COLO829 (cell line): Measurements from ENCODE around the gene SETDB2.
"Not testable (repeated sequence)": the region's sequence is repeated elsewhere in the genome, so short reads cannot be mapped to it uniquely, and the experiment has no call there.

ENCODE experiments used
- DNase-seq: peaks from one replicate; pipeline ENCODE4 v3.0.0; 2012; ENCODE audit warnings: low spot score

SETDB2 gene

DNA sequence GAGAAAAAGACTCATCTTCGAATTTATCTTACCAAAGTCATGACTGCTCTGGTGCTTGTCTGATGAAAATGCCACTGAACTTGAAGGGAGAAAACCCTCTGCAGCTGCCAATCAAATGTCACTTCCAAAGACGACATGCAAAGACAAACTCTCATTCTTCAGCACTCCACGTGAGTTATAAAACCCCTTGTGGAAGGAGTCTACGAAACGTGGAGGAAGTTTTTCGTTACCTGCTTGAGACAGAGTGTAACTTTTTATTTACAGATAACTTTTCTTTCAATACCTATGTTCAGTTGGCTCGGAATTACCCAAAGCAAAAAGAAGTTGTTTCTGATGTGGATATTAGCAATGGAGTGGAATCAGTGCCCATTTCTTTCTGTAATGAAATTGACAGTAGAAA lies 32.5 kb downstream of the SETDB2 start:
- no peak for DNase-seq

DNA sequence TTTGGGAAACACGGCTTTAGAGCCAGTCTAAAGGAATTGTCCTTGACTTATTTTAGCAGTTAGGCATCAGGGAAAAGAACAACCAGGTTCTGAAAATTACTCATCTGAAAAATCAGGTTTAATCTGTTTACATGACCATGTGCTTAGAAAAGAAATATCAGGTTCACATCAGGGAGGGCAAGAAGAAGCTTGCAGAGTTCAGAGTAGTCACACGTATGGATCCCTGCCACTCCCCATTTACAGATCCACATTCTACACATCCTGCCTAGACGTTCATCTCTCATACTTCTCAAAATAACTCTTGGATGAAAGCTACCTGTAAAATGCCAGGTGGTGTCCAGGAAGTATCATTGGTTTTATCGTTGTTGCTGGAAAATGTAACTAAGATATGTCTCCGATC lies 37.7 kb downstream of the SETDB2 start:
- DNase-seq, result no peak

DNA sequence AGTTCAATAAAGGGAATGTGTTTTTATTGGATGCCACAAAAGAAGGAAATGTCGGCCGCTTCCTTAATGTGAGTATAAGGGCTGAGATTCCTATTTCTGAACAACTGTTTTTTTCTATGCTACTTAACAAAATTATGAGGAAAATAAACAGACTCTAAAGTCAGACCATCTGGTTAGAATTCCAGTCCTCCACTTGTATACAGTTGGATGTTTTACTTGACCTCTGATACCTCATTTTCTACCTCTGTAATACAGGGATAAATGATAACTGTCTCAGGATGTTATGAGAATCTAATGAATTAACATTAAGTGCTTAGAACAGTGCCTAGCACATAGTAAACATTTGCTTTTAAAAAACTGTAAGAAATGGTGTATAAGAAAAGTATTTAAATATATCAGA lies 44.5 kb downstream of the SETDB2 start:
- no peak for DNase-seq

DNA sequence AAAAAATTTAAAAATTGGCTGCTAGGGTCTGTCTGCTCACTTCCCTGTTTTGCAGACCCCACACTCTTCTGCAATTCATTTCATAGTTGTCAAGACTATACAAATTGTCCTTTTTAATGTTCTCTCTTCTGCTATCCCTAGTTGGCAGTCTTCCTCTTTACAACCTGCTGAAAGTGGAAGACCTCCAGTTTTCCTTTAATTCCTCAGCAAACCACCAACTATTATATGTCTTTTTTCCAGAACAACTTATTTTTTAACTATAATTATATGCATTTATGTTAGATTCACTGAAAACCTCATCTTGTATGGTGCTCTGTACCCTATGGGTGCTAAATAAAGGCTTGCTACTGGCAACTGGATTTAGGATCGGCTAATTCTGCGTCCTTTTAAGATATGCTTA lies 50.6 kb downstream of the SETDB2 start:
- no peak for DNase-seq

DNA sequence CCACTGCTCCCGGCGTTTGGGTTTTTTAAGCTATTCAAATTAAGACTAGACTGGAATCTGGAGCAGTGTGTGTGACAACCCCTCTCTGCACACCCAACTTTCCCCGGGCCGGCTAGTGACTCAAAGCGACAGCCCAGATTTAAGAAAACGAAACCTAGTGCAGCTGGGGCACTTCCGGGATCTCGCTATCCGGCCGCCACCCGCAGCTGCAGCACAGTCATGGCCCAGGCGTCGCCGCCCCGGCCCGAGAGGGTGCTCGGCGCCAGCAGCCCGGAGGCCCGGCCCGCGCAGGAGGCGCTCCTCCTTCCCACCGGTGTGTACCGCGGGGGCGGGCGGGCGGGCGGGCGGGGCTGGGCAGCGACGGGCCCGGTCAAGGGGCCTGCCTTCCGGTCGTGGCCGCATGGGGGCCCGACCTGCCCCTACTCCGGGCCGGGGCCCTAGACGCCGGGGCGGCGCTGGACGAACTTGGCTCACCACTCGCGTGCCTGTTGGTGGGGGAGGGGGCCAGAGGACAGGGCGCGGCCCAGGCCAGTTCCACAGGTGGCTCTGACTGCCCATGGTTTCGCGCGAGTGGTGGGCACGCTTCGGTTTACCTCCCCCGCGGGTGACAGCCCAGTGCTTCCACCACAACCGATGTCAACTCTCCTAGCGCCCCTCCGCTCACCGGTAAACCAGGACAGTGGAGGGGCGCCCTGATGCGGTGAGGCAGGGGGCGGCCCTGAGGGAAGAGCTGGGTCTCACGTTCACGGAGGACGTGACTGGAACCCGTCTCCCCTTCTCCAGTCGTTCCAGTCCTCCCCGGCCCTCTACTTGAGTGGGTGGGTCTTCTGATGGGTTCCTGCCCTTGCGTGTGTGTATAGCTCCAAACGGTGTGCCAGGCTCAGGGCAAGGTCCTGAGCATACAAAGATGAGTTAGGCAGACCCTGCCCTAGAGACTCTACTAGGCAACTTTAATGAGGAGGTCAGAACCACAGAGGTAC lies 52.0 kb downstream of the SETDB2 start, which contains the start of gene PHF11:
Gene PHF11, plus strand, starts transcription at position 171 of the 980 bp plus-strand sequence. Its CDS starts 49 bp downstream, at position 220.
- DNase-seq, result no peak

DNA sequence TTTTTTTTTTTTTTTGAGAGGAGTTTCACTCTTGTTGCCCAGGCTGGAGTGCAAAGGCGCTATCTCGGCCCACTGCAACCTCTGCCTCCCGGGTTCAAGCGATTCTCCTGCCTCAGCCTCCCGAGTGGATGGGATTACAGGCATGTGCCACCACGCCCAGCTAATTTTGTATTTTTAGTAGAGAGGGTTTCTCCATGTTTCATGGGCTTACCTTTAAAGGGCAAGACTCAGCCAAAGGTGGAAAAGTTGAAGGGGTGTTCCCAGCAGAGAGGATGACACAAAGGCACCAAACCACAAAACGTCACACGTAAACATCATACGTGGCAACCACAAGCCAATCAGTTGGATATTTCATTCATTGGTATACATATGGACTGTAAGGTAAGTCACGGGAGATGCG lies 52.8 kb downstream of the SETDB2 start:
- DNase-seq, result not testable (repeated sequence)

DNA sequence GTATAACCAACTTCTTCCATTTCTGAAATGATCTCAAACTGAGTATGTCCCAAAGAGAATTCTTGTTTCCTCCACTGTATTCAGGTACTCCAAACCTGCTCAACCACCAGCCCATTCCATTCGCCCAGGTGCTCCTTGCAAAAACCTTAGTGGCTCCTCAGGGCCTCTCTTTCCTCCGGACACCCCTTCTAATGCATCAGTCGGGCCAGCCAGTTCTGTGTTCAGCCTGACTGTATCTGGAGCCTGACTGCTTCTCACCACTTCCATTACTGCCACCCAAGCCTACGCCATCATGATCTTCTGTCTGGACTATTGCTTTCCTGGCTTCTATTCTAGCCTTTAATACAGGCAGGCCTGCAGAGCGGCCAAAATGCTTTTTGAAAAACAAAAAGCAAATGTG lies 53.2 kb downstream of the SETDB2 start:
- no peak for DNase-seq

DNA sequence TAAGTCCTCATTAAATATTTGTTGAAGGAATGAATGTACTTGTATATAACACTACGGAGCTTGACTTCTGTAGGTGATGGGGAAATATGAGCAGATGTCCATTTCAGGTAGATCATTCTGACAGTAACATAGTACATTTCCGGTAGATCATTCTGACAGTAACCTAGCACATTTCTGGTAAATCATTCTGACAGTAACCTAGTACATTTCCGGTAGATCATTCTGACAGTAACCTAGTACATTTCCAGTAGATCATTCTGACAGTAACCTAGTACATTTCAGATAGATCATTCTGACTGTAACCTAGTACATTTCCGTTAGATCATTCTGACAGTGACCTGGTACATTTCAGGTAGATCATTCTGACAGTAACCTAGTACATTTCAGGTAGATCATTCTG lies 54.1 kb downstream of the SETDB2 start:
- DNase-seq, result no peak

DNA sequence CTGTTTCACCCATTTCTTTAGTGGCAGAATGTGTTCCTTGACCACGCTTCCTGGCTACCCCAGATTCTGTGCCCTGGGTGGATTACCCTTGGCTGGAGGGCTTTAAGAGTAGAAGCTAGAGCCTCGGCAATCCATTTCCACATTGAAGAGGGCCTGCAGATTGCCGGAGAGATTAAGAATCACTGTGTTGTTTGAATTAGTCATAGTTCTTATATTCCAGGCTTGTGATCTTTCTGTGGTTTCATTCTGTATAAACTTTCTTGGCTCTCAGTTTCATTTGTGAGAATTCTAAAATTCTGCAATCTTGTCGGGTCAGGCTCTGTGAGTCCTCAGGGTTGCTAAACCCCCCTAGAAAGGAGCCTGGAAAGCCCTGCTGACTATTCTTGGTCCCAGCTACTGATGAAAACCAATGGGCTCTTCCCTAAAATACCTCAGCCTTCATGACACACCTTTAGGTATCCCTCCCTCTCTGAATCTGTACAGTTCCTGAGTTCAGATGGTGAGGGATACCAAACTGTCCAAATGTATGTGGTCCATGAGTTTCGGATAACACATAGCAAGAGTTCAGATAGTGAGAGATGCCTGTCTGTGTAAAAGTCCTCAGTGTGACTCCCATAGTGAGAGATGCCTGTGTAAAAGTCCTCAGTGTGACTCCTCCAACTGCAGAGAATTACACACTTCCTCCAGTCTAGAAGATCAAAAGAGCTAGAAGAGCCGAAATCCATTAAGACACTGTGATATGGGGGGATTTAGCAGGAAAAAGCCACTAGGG lies 56.0 kb downstream of the SETDB2 start:
- DNase-seq, result peak; percentile 62

DNA sequence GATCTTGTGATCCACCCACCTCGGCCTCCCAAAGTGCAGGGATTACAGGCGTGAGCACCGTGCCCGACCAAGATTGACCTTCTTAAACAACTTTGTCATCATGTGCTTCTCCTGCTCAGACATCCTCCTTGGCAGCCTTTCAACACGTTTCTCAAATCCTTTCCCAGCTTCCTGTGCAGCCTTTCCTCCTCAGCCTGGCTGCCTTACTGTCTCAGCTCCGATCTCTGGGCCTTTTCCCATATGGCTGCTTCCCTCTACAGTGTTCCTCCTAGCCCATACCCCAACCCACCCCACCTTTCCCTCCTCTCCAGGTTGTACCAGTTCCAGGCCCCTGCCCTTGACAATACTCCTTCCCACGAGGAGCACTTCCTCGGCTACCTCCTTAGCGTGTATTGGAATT lies 58.9 kb downstream of the SETDB2 start:
- no peak for DNase-seq

DNA sequence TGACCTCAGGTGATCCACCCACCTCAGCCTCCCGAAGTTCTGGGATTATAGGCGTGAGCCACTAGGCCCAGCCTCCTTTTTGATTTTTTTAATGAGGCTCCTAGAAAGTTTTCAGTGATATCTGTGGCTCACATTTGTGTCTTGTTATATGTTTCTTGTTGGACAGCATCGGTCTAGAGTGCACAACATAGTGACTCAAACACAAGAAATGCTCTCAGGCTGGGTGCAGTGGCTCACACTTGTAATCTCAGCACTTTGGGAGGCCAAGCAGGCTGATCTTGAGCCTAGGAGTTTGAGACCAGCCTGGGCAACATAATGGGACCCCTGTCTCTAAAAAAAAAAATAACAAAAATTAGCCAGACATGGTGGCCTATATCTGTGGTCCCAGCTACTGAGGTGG lies 59.9 kb downstream of the SETDB2 start:
- DNase-seq, result no peak

DNA sequence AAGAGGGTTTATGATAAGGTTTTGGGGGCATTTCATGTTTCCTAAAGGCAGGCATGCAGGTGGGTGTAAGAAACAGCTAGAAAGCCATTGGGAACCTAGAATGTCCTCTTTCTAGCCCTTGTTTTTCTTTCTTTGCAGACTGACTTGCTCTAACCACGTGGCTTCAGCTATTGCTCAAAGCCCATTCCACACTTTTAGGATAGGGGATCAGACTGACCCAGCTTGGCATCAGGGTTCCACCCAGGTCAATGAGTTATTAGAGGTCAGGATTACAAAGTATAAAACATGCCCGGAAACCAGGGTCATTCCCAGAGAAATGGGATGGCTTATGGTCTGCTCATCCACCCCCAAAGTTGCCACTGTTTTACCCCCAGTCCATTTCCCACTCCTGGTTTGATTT lies 68.5 kb downstream of the SETDB2 start:
- DNase-seq, result no peak

DNA sequence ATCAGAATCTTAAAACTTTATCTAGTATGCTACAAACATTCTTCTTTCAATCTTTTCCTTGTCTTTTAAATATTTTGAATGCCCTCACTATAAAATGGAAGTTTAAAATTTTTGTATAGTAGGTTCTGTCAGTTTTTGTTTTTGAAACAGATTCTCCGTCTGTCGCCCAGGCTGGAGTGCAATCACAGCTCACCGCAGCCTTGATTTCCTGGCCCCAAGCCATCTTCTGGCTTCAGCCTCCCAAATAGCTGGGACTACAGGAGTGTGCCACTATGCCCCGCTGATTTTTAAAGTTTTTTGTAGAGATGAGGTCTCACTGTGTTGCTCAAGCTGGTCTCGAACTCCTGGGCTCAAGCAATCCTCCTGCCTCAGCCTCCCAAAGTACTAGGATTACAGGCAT lies 72.4 kb downstream of the SETDB2 start:
- no peak for DNase-seq

DNA sequence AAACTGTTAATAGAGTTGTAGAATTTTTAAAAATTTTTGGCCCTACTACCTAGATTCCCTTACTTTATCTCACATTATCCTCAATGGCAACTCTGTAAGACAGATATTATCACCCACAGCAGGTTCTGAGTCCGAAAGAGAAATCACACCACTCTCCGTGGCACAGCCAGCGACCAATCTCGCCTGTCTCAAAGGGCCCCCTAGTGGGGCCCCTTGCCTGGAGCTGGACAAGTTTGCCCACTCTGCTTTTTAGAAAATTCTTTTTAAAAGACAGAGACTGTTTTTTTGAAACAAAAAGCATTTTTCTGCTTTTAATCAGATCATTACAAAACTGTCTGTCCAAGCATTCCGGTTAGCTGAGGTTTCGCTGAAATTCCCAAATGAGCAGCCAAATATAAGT lies 73.4 kb downstream of the SETDB2 start:
- DNase-seq, result no peak

DNA sequence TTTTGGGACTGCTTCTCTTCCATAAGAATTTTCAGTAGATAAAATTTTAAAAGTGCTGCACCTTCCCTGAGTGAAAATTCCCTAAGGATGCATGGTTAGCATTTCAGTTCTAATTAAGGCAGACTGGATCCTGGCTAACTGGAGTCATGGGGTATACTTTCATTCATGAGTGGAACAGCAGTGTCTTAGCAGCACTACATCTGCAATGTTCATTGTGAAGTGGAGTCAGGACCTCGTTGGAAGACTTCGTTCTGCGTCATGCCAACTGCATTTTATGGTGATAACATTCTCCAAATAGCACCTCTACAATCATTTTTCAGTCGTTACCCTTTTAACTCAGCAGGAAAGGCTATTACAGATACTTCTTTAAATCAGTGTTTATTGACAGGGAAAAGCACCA lies 77.2 kb downstream of the SETDB2 start:
- DNase-seq, result no peak

DNA sequence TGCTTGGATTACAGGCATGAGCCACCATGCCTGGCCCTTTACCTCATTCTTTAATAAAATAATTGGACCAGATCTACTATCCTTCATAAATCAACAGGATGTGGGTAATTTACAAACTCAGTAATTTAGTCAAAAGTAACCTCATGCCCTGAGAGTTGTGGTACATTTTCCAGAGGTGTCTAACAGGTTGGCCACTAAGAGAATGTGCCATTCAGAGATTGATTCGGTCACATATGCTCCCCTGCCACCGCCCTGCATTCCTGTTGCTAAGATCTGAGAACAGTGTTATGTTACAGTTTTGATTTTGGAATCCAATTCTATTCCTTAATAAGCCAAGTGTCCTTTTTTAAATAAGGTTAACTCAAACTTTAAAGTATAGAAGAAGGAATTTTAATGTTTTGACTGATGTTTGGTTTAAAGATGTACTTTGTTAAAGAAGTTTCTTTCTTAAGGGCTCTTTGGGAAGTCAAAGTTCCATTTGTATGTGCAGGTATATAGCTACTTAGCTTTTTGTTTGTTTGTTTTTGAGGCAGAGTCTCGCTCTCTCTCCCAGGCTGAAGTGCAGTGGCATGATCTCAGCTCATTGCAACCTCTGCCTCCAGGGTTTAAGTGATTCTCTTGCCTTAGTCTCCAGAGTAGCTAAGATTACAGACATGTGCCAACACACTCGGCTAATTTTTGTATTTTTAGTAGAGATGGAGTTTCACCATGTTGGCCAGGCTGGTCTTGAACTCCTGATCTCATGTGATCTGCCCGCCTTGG lies 80.8 kb downstream of the SETDB2 start:
- no peak for DNase-seq

DNA sequence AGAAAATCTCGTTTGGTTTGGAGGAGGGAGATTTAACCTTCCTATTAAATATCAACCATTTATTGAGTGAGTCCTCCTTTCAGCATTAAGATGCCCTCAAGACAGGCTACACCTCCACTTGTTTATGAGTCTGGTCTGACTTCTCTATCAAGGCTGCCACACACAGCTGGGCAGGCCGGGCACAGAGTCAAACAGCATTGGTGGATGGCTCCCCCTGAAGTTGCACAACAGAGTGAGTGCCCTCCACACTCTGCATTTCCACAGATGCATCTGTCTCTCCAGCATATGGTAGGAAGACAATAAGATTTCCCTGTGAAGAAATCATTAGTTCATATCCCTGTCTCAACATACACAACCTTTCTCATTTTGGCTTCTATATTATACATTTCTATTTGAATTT lies 83.0 kb downstream of the SETDB2 start:
- no peak for DNase-seq

DNA sequence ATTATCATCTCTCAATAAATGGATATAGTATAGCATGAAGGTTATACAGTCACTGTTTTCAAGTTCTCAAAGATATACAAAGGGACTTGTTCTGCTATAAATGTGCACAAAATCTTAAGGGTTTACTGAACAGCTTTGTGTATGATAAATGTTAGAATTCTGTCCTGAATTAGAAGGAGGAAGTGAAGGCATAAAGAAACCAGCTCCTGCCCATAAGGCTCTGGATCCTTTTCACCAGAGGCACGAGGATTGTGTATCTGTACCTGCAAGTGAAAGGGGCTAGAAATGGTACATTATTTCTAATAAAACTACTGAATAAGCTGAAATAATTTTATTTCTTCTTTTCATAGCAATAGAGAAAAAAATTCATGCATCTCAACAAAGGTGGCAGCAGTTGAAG lies 84.1 kb downstream of the SETDB2 start:
- no peak for DNase-seq

DNA sequence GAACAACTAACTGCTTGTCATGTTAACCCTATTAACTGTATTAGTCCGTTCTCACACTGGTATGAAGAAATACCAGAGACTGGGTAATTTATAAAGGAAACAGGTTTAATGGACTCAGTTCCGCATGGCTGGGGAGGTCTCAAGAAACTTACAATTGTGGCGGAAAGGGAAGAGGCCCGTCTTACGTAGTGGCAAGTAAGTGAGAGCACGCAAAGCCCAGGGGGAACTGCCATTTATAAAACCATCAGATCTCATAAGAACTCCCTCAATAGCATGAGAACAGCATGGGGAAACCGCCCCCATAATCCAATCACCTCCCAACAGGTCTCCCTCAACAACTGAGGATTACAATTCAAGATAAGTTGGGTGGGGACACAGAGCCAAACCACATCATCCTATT lies 86.4 kb downstream of the SETDB2 start:
- DNase-seq, result no peak

DNA sequence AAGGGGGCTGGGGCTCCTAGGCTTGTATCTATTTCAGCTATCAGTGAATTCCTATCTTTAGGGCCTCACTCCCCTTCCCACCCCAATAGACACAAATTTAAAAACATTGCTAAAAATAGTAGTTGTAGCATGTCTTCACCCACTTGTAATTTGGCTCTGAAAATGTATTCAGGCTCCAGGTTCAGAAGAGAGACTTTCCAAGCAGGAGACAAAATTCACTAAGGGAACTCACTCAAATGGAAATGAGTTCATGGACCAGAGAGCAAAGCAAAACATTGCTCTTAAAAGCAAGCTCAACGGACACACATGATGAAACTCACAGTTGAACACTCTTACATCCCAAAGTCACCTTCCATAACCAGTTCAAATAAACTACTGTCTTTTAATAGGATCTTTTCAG lies 88.5 kb downstream of the SETDB2 start:
- no peak for DNase-seq

DNA sequence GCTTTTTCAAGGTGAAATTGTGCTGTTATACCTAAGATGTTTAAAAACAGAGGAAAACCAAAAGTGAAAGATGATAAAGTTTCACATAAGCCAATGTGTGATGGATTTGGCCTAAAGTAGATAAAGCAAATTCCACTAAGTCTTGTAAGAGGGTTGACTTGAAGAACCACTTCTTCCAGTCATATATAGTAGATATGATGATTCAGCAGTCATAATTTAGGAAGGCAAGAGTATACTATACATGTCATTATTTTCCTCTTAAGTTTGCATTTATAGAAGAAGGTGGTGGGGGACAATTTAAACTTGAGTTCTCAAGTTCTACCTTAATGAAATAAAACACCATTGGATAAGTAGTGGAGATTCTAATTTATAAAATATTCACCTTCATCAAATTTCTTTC lies 88.9 kb downstream of the SETDB2 start:
- no peak for DNase-seq

DNA sequence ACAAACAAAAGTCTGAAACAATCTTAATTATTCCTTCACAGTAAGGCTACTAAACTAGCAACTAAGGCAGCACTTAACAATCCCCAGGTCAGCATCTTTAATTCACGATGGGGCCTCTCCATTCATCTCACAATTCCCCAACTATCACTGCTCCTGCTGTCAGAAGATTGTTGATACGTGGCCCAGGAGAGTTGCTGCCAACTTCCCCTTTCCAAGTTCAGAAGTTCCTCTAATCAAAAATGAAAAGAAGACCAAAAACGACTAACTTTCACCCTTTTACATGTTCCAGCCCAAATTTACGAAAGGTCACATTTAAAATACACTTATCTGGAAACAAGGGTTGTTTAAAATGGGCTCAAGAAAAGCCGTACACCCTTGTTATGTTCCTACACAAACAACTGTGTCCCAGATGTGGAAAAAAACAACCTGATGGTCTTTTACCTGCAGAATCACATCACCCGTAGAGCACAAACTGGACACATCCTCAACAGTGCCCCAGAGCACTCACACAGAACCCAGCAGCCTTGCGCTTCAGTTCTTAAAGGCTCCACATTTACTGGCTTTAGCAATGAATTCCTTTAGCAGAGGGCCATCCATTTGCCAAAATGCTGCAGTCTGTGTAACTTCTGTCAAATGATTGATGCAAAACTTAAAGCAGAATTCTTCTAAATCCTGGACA lies 89.7 kb downstream of the SETDB2 start:
- no peak for DNase-seq
